GM12872 (cell line): ENCODE data around the gene COL4A4.

Source experiments
- CTCF ChIP-seq: IDR thresholded peaks from 3 replicates; pipeline ENCODE4 v1.5.1; 2011; ENCODE audit warnings: low read depth, mild to moderate bottlenecking, low read length, moderate library complexity; ENCODE audit not compliant: insufficient read depth

COL4A4 gene

GRCh38 chr2:227079726-227080125 is 84.3 kb downstream of the COL4A4 start:
- TF ChIP-seq CTCF = no peak

GRCh38 chr2:227058888-227059399 is 105.1 kb downstream of the COL4A4 start:
- TF ChIP-seq CTCF = no peak

GRCh38 chr2:227057743-227058447 is 106.1 kb downstream of the COL4A4 start:
- no peak for TF ChIP-seq CTCF

GRCh38 chr2:227057060-227057459 is 106.9 kb downstream of the COL4A4 start:
- no peak for TF ChIP-seq CTCF

- no peak for TF ChIP-seq CTCF
Measured at GRCh38 chr2:227054006-227054405, 110.0 kb downstream of the COL4A4 start.

- TF ChIP-seq CTCF = no peak
Measured at GRCh38 chr2:227052879-227053278, 111.1 kb downstream of the COL4A4 start.

GRCh38 chr2:227043981-227044380 is 120.0 kb downstream of the COL4A4 start:
- no peak for TF ChIP-seq CTCF
